Tibial artery (tissue), 4 donors: ENCODE data around the gene NPPB.

Source experiments
- DNase-seq, 2 donors: peaks; one replicate each; pipeline ENCODE4 v3.0.0-alpha.2; 2019
- H3K27ac ChIP-seq, 2 donors: fragments of 200-600 bp; sonication (generic) in 1 of 2; 1 replicate in 1 of 2; 2 replicates in 1 of 2; pipeline ENCODE4 v1.5.1; 2018 to 2019; ENCODE audit warnings: mild to moderate bottlenecking in 1 of 2
- H3K27me3 ChIP-seq, 2 donors: fragments of 200-600 bp; sonication (generic) in 1 of 2; one replicate each; pipeline versions ENCODE4 v1.5.1 to v1.6.0; 2016 to 2019
- H3K36me3 ChIP-seq, 3 donors: fragments of 200-600 bp; sonication (generic) in 2 of 3; one replicate each; pipeline ENCODE4 v1.5.1; 2016 to 2019; ENCODE audit warnings: mild to moderate bottlenecking in 2 of 3
- H3K4me1 ChIP-seq, 4 donors: fragments of 200-600 bp; sonication (generic) in 2 of 4; 1 replicate in 3 of 4; 2 replicates in 1 of 4; pipeline ENCODE4 v1.5.1; 2016 to 2019
- H3K4me3 ChIP-seq, 2 donors: fragments of 200-600 bp; sonication (generic) in 1 of 2; 1 replicate in 1 of 2; 2 replicates in 1 of 2; pipeline ENCODE4 v1.5.1; 2018 to 2019; ENCODE audit warnings: mild to moderate bottlenecking in 2 of 2
- H3K9me3 ChIP-seq, 3 donors: fragments of 200-600 bp; sonication (generic) in 1 of 3; one replicate each; pipeline ENCODE4 v1.5.1; 2016 to 2019
- intact Hi-C: fragments of 100-400 bp; cut with DNase I; formaldehyde crosslinking; loops from one replicate; pipeline ENCODE4 v1.15.0; 2023; ENCODE audit warnings: low total_unique reads
- TF ChIP-seq, protein P1 (sequence below), 2 experiments: fragments of 200-600 bp in 1 of 2; fragments of 450-650 bp in 1 of 2; IDR thresholded peaks; one replicate each; pipeline ENCODE4 v1.5.1; 2017 to 2019; ENCODE audit warnings: antibody characterized with exemption in 2 of 2, mild to moderate bottlenecking in 1 of 2, moderate library complexity in 1 of 2

Gene NPPB

GRCh38 chr1:11847667-11848372, 10.9 kb downstream of the NPPB start, which contains the start of gene NPPA:
TSS of gene NPPA (minus strand) at chr1:11847783. CDS start at chr1:11847684, 99 bp downstream.
- Histone ChIP-seq H3K4me3 (no peak within 1 kb of the TSS), H3K27me3 (peaks cover 0 to 10% of the 10 kb centered on the region in 2 donors), H3K36me3 (peaks cover 15 to 52% (median 20%) of the 10 kb centered on the region in 3 donors), H3K4me1 (no peaks in the 10 kb centered on the region), H3K9me3 (no peaks in the 10 kb centered on the region), H3K27ac (no peak within 1 kb of the TSS)
- no peak for DNase-seq
- TF ChIP-seq, protein P1, sequence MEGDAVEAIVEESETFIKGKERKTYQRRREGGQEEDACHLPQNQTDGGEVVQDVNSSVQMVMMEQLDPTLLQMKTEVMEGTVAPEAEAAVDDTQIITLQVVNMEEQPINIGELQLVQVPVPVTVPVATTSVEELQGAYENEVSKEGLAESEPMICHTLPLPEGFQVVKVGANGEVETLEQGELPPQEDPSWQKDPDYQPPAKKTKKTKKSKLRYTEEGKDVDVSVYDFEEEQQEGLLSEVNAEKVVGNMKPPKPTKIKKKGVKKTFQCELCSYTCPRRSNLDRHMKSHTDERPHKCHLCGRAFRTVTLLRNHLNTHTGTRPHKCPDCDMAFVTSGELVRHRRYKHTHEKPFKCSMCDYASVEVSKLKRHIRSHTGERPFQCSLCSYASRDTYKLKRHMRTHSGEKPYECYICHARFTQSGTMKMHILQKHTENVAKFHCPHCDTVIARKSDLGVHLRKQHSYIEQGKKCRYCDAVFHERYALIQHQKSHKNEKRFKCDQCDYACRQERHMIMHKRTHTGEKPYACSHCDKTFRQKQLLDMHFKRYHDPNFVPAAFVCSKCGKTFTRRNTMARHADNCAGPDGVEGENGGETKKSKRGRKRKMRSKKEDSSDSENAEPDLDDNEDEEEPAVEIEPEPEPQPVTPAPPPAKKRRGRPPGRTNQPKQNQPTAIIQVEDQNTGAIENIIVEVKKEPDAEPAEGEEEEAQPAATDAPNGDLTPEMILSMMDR (IDR thresholded peaks at IDR 0.05) = no peak
- intact Hi-C loops = no loop called here

DNA sequence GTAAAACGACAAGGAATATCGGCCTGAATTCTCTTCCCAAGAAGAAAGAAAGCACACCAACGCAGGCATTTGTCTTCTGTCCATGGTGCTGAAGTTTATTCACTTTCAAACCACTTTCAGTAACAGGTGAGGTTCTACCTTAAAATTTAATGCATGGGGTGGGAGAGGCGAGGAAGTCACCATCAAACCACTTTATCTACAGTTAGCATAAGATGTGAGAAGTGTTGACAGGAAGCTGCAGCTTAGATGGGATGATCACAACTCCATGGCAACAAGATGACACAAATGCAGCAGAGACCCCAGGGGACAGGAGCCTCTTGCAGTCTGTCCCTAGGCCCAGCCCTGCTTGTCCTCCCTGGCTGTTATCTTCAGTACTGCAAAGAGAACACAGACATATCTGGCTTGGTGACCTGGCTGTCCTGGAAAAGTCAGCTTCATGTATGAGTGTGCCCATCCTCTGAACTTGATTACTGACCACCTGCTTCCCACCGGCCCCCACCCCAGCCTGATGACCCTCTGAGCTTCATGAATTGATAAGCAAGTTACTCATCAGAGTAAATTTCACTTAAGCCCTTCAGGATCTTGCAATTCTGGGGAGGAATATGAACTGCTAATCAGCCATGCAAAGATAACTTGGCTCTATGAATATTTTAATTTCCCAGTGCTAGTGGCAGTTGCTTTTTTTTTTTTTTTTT, 13.0 kb downstream of the NPPB start:
- Histone ChIP-seq H3K4me1 (peaks cover 0 to 5% (median 2%) of the 10 kb centered on the region in 4 donors), H3K36me3 (peaks cover 35 to 72% (median 38%) of the 10 kb centered on the region in 3 donors), H3K9me3 (no peaks in the 10 kb centered on the region), H3K27ac (no peak overlapping the region), H3K27me3 (peaks cover 0 to under 1% of the 10 kb centered on the region in 2 donors), H3K4me3 (no peak overlapping the region)
- DNase-seq = no peak
- TF ChIP-seq, protein P1 (IDR thresholded peaks at IDR 0.05) = no peak
- intact Hi-C loops = no loop called here

DNA sequence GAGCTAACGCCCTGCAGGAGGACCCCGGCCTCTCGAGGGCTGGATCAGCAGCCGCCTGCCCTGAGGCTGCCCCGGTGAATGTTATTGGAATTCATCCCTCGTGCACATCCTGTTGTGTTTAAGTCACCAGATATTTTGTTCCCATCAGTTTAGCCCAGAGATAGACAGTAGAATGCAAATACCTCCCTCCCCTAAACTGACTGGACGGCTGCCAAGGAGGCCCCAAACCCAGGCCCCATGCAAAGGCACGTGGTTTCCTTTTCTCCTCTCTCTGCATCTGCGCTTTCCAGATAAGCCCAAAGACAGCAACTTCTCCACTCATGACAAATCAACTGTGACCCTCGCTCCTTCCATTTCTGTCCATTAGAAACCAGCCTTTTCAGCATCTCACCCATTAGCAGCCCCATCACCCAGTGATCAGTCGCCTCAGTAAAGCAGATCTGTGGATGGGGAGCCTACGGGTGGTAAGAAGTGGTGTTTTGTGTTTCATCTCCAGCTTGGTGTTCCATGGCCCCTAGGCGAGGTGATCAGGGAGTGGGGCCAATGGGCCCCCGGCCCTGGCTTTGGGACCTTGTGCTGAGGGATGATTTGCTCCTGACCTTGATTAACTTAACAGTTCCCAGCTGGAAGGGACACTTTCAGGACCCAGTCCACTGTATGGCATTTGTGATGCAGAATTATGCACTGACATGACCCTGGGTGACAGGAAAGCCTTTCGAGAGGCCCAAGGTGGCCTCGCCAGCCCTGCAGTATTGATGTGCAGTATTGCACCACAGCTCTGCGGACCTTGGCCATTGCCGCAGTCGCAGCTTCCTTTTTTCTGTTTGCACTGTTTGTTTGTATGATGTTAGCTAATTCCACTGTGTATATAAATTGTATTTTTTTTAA, 16.3 kb downstream of the NPPB start:
- intact Hi-C loops = loop anchor here (5.0 kb wide), 1 partner anchor 65 kb away; no protein-coding TSS in a partner anchor
- Histone ChIP-seq H3K36me3 (peaks cover 61 to 96% (median 67%) of the 10 kb centered on the region in 3 donors), H3K27me3 (no peaks in the 10 kb centered on the region), H3K27ac (no peak overlapping the region), H3K4me3 (no peak overlapping the region), H3K9me3 (no peaks in the 10 kb centered on the region), H3K4me1 (peaks cover 0 to 14% (median 11%) of the 10 kb centered on the region in 4 donors)
- TF ChIP-seq, protein P1 (IDR thresholded peaks at IDR 0.05) = no peak
- DNase-seq = no peak

DNA sequence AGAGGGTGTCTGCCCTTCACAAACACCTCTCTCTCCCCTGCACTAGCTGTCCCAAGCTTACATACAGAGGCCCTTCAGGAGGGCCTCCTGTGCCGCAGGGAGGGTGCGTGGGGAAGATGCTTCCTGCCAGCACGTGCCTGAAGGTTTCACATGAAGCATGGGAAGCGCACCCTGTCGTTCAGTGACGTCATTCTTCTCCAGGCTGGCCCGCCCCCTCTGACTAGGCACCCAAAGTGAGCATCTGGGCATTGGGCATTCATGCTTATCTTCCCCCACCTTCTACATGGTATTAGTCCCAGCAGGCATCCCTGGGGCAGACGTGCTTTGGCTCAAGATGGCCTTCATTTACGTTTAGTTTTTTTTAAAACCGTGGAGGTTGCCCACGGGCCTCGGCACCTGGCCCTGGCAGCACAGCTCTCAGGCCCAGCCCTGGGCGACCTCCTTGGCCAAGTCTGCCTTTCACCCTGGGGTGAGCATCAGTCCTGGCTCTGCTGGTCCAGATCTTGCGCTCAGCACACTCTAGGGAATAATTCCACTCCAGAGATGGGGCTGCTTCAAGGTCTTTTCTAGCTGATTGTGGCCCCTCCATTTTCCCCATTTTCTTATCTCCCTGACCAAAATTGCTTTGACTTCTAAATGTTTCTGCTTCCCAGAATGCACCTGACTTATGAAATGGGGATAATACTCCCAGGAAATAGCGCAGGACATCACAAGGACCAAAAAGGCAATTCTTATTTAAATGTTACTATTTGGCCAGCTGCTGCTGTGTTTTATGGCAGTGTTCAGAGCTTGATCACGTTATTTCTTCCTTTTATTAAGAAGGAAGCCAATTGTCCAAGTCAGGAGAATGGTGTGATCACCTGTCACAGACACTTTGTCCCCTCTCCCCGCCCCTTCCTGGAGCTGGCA, 17.2 kb downstream of the NPPB start:
- intact Hi-C loops = loop anchor here (5.0 kb wide), 1 partner anchor 66 kb away; no protein-coding TSS in a partner anchor
- Histone ChIP-seq H3K9me3 (no peaks in the 10 kb centered on the region), H3K4me3 (no peak overlapping the region), H3K36me3 (peaks cover 70 to 96% (median 76%) of the 10 kb centered on the region in 3 donors), H3K4me1 (peaks cover 0 to 14% (median 11%) of the 10 kb centered on the region in 4 donors), H3K27me3 (no peaks in the 10 kb centered on the region), H3K27ac (peak overlapping the region in 1 of 2 donors; percentile 57)
- TF ChIP-seq, protein P1 (IDR thresholded peaks at IDR 0.05) = no peak
- no peak for DNase-seq
